ENCODE results near the gene GAMT.
A peak's percentile ranks its signal among the peaks of the same experiment; 100 is the strongest.

Gene GAMT

DNA sequence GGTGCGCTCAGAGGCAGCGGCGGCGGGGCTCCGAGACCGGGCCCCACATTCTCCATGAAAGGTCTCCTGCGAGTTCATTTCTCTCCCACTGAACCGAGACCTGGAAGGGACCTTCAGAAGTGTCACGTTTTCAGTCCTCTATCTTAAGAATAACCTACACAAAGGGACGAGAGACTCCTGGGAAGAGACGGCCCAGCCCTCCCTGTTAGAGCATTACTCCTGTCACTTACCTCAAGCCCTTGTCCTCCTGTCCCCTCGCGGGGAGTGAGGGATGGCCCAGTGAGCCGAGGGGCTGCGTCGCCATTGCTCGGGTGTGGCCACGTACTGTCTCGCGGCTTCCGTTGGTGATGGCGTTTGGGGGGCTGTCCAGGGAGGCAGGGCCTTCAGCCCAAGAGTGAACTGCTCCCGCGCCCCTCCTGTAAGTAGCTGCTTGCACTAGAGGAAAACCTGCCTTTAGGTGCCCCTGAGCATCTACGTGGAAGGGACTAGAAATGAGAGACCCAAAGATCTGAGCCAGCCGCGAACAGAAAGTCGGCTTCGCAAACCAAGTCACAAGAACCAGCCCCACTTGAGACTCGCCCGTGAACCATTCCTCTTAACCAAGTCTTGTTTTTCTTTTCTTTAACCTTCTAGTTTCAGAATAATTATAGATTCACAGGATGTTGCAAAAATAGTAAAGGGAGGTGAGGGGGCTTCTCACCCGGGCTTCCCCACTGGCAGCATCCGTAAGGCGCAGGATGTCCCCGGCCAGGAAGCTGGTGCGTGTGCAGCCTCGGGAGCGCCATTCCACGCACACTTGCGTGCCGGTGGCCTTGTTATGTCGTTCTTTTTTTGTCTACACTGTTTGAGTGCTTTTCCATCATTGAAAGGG lies 38.7 kb downstream of the GAMT start:
- DNase-seq = no peak

DNA sequence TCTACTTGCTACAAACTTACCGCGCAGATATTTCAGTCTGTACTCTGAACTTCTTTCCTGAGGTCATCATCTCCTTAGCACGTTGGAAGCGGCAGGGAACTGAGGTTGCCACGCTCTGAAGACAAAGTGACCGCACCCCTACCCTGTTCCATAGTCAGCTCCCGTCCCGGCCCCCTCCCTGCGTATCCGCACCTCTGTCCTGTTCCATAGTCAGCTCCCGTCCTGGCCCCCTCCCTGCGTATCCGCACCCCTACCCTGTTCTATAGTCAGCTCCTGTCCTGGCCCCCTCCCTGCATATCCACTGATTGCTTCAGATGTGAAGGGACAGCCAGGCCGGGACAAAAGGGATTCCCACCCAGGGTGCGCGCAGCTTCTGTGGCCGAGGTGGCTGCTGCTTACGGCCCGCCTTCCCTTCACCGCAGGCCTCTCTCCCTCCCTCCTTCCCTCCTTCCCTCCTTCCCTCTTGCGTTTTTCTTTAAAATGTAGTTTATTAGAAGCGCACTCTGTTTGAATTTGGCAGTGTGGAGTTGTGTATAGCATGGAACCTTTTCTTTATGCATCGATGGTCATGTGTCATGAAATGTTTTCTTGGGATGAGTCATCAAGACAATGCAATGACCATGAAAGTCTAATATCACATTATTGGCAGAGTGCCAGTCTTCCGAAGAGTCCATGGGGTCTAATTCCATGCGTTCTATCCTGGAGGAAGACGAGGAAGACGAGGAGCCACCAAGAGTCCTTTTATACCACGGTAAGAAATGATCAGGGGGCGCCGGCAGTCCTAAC lies 39.5 kb downstream of the GAMT start:
- no peak for DNase-seq

- peak; percentile 81 for DNase-seq
These were observed 40.4 kb downstream of the GAMT start for GRCh38 chr19:1360818-1361461.

- no peak for DNase-seq
These were observed 41.1 kb downstream of the GAMT start for GRCh38 chr19:1360126-1360817.

- DNase-seq = no peak
These were observed 43.7 kb downstream of the GAMT start for GRCh38 chr19:1357531-1358109.

- no peak for DNase-seq
These were observed 44.9 kb downstream of the GAMT start for GRCh38 chr19:1356508-1356865.

DNA sequence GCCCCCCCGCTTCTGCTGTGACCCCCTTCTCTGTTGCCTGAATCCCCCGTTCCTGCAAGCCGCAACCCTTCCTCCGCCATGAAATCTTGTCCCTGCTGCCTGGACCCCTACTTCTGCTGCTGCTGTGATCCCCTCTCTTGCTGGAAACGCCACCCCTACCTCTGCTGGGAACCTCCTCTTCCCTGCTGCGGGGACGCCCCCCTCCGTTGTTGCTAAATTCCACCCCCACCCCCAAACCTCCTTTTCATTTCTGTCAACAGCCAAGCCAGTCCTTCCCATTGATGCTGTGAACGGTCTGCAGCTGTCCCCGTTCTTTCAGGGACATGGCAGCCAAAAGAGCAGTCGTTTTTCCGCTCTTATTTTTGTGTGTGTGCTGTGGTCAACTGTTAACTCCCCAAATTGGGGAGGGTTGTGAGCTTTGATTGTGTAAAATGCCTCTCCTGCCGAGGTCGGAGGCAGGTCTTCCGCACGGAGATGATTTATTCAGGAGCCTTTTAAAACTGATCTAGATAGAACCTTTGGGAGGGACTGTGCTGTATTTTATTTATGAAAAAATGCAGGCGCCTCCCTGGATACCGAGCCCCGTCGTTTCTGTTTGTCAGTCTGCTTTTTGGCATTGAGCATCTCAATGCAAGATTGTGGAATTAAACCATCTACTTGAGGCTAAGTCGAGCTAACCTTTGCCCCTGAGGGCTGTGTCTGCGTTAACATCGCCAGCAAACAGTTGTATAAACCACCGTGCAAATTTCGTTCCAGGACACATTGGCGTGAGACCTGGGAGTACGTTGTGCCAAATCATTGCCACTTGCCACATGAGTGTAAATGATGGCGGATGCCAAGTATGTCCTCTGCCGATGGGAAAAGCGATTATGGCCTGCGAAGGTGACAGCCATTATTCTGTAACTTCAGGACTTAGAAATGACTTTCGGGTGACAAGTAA lies 45.5 kb downstream of the GAMT start:
- no peak for DNase-seq

DNA sequence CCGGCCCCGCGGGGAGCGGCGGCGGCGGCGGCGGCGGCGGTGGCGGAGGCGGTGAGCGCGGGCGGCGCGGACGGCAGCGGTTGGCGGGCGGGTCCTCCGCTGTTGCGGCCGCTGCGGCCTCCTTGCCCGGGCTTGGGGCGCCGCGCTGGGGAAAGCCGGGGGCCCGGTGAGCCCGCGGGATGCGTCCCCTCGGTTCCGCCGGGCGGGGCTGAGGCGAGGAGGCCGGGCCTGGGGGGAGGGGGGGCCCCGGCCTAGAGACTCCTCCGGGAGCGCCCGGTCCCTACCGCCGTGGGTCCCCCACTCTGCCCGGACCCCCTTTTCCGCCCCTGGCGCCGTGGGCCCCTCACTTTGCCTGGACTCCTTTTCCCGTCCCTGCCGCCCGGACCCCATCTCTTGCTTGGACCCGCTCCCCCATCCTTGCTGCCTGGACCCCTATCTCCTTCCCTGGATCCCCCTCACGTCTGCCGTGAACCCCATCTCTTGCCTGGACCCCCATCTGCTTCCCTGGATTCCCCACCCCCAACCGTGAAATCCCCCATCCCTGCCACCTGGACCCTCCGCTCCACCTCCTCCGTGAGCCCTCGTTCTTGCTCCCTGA lies 46.3 kb downstream of the GAMT start:
- DNase-seq = no peak

- DNase-seq = no peak
These were observed 48.2 kb downstream of the GAMT start for GRCh38 chr19:1353144-1353543.

DNA sequence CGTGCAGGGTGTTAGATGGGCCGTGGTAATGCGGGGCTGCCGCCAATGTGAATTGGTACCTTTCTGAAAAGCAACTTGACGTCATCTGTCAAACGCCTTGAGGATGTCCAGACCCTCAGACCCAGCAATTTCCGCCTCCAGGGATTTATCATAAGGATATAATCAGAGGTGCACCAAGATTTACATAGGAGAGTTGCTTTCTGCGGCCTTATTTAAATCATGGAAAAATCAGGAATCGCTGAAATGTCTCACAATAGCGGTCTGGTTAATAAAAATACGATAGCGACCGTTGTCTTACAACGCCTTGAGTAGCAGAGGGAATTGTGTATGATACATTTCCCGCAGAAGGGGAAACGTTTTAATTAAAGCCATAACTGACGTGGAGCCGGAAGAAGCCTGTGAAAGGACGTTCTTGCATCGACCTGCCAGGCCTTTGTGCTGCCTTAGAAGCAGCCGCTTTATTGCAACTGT lies 49.9 kb downstream of the GAMT start:
- DNase-seq = no peak

- DNase-seq = no peak
These were observed 50.5 kb downstream of the GAMT start for GRCh38 chr19:1350867-1351266.

GRCh38 chr19:1349211-1349610 lies 52.1 kb downstream of the GAMT start:
- DNase-seq = no peak

Data from NCI-H226 (cell line).